HCEC 1CT (cell line): Measurements from ENCODE around the gene PAX2.

Experiments used
- DNase-seq: peaks from one replicate; pipeline ENCODE4 v3.0.0-alpha.2; 2017

Gene PAX2

GRCh38 chr10:100740476-100741377, 4.7 kb upstream of the PAX2 start:
- DNase-seq = no peak

GRCh38 chr10:100741378-100742075, 3.9 kb upstream of the PAX2 start:
- no peak for DNase-seq

GRCh38 chr10:100742076-100742771, 3.2 kb upstream of the PAX2 start:
- DNase-seq = no peak

- no peak for DNase-seq
These were observed 2.4 kb upstream of the PAX2 start for GRCh38 chr10:100742936-100743335.

GRCh38 chr10:100743626-100744135, 1.7 kb upstream of the PAX2 start:
- DNase-seq = peak; percentile 66

- DNase-seq = no peak
These were observed 1.0 kb upstream of the PAX2 start for GRCh38 chr10:100744136-100744986.

GRCh38 chr10:100745882-100746783, 751 bp downstream of the PAX2 start:
- no peak for DNase-seq

- no peak for DNase-seq
These were observed 1.5 kb downstream of the PAX2 start for GRCh38 chr10:100746784-100747455.

GRCh38 chr10:100747456-100748230, 2.3 kb downstream of the PAX2 start:
- DNase-seq = no peak

- no peak for DNase-seq
These were observed 3.1 kb downstream of the PAX2 start for GRCh38 chr10:100748231-100749058.

- DNase-seq = no peak
These were observed 3.6 kb downstream of the PAX2 start for GRCh38 chr10:100749059-100749308.

- DNase-seq = no peak
These were observed 4.2 kb downstream of the PAX2 start for GRCh38 chr10:100749309-100750217.

GRCh38 chr10:100750291-100751210, 5.2 kb downstream of the PAX2 start:
- DNase-seq = no peak

- no peak for DNase-seq
These were observed 6.0 kb downstream of the PAX2 start for GRCh38 chr10:100751211-100751933.

GRCh38 chr10:100755821-100756220, 10.4 kb downstream of the PAX2 start:
- DNase-seq = no peak

GRCh38 chr10:100759331-100759730, 13.9 kb downstream of the PAX2 start:
- no peak for DNase-seq
